ENCODE data around the gene ATP8B1.
A peak's percentile ranks its signal among the peaks of the same experiment; 100 is the strongest.

The ATP8B1 gene

GRCh38 chr18:57791192-57791591 lies 11.9 kb downstream of the ATP8B1 start:
- DNase-seq: no peak

- DNase-seq: no peak
Measured at GRCh38 chr18:57790316-57790715, 12.8 kb downstream of the ATP8B1 start.

- DNase-seq: no peak
Measured at GRCh38 chr18:57789759-57790158, 13.4 kb downstream of the ATP8B1 start.

- DNase-seq: no peak
Measured at GRCh38 chr18:57789090-57789489, 14.0 kb downstream of the ATP8B1 start.

GRCh38 chr18:57787068-57787685 lies 15.9 kb downstream of the ATP8B1 start:
- no peak for DNase-seq

GRCh38 chr18:57785751-57786437 lies 17.2 kb downstream of the ATP8B1 start:
- DNase-seq: no peak

- DNase-seq: no peak
Measured at GRCh38 chr18:57784801-57785114, 18.4 kb downstream of the ATP8B1 start.

GRCh38 chr18:57784034-57784800 lies 18.9 kb downstream of the ATP8B1 start:
- no peak for DNase-seq

GRCh38 chr18:57782049-57782448 lies 21.1 kb downstream of the ATP8B1 start:
- no peak for DNase-seq

GRCh38 chr18:57780706-57781347 lies 22.3 kb downstream of the ATP8B1 start:
- DNase-seq: no peak

- no peak for DNase-seq
Measured at GRCh38 chr18:57780318-57780705, 22.8 kb downstream of the ATP8B1 start.

- no peak for DNase-seq
Measured at GRCh38 chr18:57776767-57777166, 26.3 kb downstream of the ATP8B1 start.

GRCh38 chr18:57776354-57776753 lies 26.8 kb downstream of the ATP8B1 start:
- DNase-seq: no peak

- no peak for DNase-seq
Measured at GRCh38 chr18:57775937-57776336, 27.2 kb downstream of the ATP8B1 start.

- DNase-seq: peak; percentile 60
Measured at GRCh38 chr18:57772387-57772799, 30.7 kb downstream of the ATP8B1 start.

GRCh38 chr18:57771626-57772025 lies 31.5 kb downstream of the ATP8B1 start:
- no peak for DNase-seq

- DNase-seq: no peak
Measured at GRCh38 chr18:57771193-57771592, 31.9 kb downstream of the ATP8B1 start.

- DNase-seq: no peak
Measured at GRCh38 chr18:57768537-57769326, 34.4 kb downstream of the ATP8B1 start.

GRCh38 chr18:57767259-57768050 lies 35.7 kb downstream of the ATP8B1 start:
- no peak for DNase-seq

GRCh38 chr18:57764995-57765394 lies 38.1 kb downstream of the ATP8B1 start:
- DNase-seq: no peak

GRCh38 chr18:57764087-57764486 lies 39.0 kb downstream of the ATP8B1 start:
- no peak for DNase-seq

GRCh38 chr18:57762686-57763085 lies 40.4 kb downstream of the ATP8B1 start:
- DNase-seq: no peak
